GM10248 (cell line): ENCODE results near the gene KCNG2.

ENCODE experiments used
- CTCF ChIA-PET: fragments of 300-600 bp; sonication (Branson Sonifier 250); formaldehyde crosslinking; extraction: SDS; loops from one replicate; lab custom pipeline; 2021; ENCODE audit warnings: antibody characterized with exemption; lab: Yijun Ruan, JAX
- POLR2A ChIA-PET: fragments of 350-650 bp; sonication (Branson Sonifier 250); formaldehyde crosslinking; extraction: SDS; loops from one replicate; lab custom pipeline; 2020; ENCODE audit warnings: antibody characterized with exemption; lab: Yijun Ruan, JAX
- DNase-seq: peaks from one replicate; pipeline ENCODE4 v3.0.0; 2012; ENCODE audit errors: extremely low spot score
- CTCF ChIP-seq: IDR thresholded peaks from 2 replicates; pipeline ENCODE4 v1.5.1; 2012; ENCODE audit warnings: mild to moderate bottlenecking, low read depth; ENCODE audit errors: extremely low read depth, missing control alignments, control extremely low read depth

The KCNG2 gene

GRCh38 chr18:79814373-79814772 is 16.6 kb downstream of the KCNG2 start:
- TF ChIP-seq CTCF: no peak
- ChIA-PET POLR2A (no interaction called here), CTCF (no interaction called here)
- DNase-seq: no peak

- TF ChIP-seq CTCF: no peak
- ChIA-PET CTCF (no interaction called here), POLR2A (no interaction called here)
- no peak for DNase-seq
Observed at GRCh38 chr18:79815657-79816056, 17.9 kb downstream of the KCNG2 start.

GRCh38 chr18:79816092-79816491 is 18.4 kb downstream of the KCNG2 start:
- POLR2A ChIA-PET: no interaction called here
- CTCF ChIA-PET: no interaction called here
- no peak for TF ChIP-seq CTCF
- no peak for DNase-seq

GRCh38 chr18:79816981-79817606 is 19.4 kb downstream of the KCNG2 start:
- POLR2A ChIA-PET: no interaction called here

GRCh38 chr18:79817607-79817998 is 19.9 kb downstream of the KCNG2 start:
- POLR2A ChIA-PET: no interaction called here
- no peak for DNase-seq
- CTCF ChIA-PET: no interaction called here

More at GRCh38 chr18:79816981-79817606, 19.4 kb downstream of the KCNG2 start:
- DNase-seq: no peak
- CTCF ChIA-PET: no interaction called here
- no peak for TF ChIP-seq CTCF

GRCh38 chr18:79818036-79818435 is 20.3 kb downstream of the KCNG2 start:
- ChIA-PET POLR2A (interaction anchor here (0.6 kb wide), 1 partner anchor 313 kb away, joined by 6 read pairs; no protein-coding TSS in a partner anchor), CTCF (no interaction called here)
- DNase-seq: no peak
- no peak for TF ChIP-seq CTCF

More at GRCh38 chr18:79817607-79817998, 19.9 kb downstream of the KCNG2 start:
- no peak for TF ChIP-seq CTCF
